ENCODE results near the gene SIX4. TPM values are rescaled to one million over a fixed set of nuclear protein-coding genes. Genes with fewer than 3 reads are reported as not detected.

Gene SIX4
- polyA plus RNA-seq, 3 donors: 6.8 to 7.8 (median 7.7) TPM

GRCh38 chr14:60679566-60680258 lies 44.4 kb downstream of the SIX4 start:
- no peak for DNase-seq (ENCODE audit: extremely low read depth in 1 of 11, low read depth in 9 of 11, low spot score in 4 of 11)

DNA sequence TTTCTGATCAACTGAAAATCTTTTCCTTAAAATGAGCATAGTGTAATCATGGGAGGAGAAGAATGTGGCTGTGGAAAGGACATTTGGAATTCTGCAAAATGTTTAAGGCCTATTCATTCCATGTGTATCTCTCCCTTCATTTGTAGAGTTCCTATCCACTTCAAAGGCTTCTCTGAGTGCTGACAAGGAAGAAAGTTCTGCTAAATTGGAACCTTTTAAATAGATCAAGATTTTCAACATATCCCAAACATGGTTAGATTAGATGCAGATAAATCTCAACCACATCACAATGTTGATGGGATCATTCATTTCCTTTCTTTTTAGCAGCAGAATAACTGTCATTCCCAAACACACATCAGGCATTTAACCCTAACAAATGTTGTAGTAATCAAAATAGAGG lies 46.5 kb downstream of the SIX4 start:
- DNase-seq (ENCODE audit: extremely low read depth in 1 of 11, low read depth in 9 of 11, low spot score in 4 of 11): no peak

DNA sequence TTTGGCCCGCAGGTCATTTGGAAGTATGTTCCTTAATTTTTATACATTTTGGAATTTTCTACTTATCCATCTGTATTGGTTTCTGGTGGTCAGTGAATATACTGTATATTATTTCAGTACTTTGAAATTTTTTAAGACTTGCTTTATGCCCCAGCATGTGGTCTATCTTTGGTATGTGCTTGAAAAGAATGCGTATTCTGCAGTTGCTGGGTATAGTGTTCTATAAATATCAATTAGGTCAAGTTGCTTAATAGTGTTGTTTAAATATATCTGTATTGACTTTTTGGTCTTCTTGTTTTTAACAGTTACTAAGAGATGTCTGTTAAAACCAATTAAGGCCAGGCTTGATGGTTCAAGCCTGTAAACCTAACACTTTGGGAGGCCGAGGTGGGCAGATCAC lies 53.2 kb downstream of the SIX4 start:
- no peak for DNase-seq (ENCODE audit: extremely low read depth in 1 of 11, low read depth in 9 of 11, low spot score in 4 of 11)

GRCh38 chr14:60668431-60669112 lies 55.6 kb downstream of the SIX4 start:
- DNase-seq (ENCODE audit: extremely low read depth in 1 of 11, low read depth in 9 of 11, low spot score in 4 of 11): no peak

GRCh38 chr14:60665177-60665550 lies 59.0 kb downstream of the SIX4 start:
- DNase-seq (ENCODE audit: extremely low read depth in 1 of 11, low read depth in 9 of 11, low spot score in 4 of 11): no peak

- DNase-seq (ENCODE audit: extremely low read depth in 1 of 11, low read depth in 9 of 11, low spot score in 4 of 11): no peak
Measured at GRCh38 chr14:60662982-60663381, 61.2 kb downstream of the SIX4 start.

DNA sequence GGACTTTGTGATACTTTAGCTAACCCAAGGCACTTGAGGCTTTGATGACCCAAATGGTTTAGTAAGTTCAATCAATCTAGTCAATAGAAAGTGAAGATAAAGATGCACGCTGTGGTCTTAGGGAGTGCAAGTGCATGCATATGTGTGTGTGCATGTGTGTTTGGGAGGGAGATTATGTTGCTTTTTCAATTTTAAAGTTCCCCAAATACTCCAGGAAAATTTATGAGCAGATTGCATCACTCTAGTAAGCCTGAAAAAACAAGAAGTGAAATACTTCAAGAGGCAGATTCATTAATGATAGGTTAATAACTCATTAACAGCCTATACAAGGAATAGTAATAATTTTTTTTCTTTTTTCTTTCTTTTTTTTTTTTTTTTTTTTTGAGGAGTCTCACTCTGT lies 62.4 kb downstream of the SIX4 start:
- DNase-seq (ENCODE audit: extremely low read depth in 1 of 11, low read depth in 9 of 11, low spot score in 4 of 11): no peak

Other genes starting within 250 kb of the SIX4 start
- 1 to 10 TPM in 1 of 3 donors, under 1 TPM in 2; 0.32 to 1.1 (median 0.76) TPM for gene C14orf39, start 238.3 kb downstream of the SIX4 start, polyA plus RNA-seq (ENCODE audit: insufficient read length in 3 of 3)
- under 1 TPM in 1 of 3 donors, not detected in 2; 0.05 TPM for gene SIX6, start 215.2 kb downstream of the SIX4 start, polyA plus RNA-seq (ENCODE audit: insufficient read length in 3 of 3)
- gene SIX1, start 74.9 kb downstream of the SIX4 start, polyA plus RNA-seq (ENCODE audit: insufficient read length in 3 of 3): 10 to 100 TPM; 10.2 to 12.7 (median 11.9) TPM
- 10 to 100 TPM; 39.4 to 54.1 (median 47.2) TPM for gene MNAT1, start 10.4 kb upstream of the SIX4 start, polyA plus RNA-seq (ENCODE audit: insufficient read length in 3 of 3)